Measurements from ENCODE around the gene TMEM255A.

TMEM255A gene

GRCh38 chrX:120294651-120295050 is 16.6 kb downstream of the TMEM255A start:
- Mint-ChIP-seq H3K27ac (no peak overlapping the region), H3K4me3 (no peak overlapping the region), H3K36me3 (ENCODE audit: low read depth) (no peaks in the 10 kb centered on the region)

GRCh38 chrX:120293015-120293414 is 18.2 kb downstream of the TMEM255A start:
- H3K27ac Mint-ChIP-seq: no peak overlapping the region
- peaks cover 4% of the 10 kb centered on the region for H3K4me1 Mint-ChIP-seq (ENCODE audit: low read depth)
- H3K27me3 Mint-ChIP-seq: no peaks in the 10 kb centered on the region
- H3K4me3 Mint-ChIP-seq: no peak overlapping the region
- H3K9me3 Mint-ChIP-seq: no peaks in the 10 kb centered on the region
- H3K36me3 Mint-ChIP-seq (ENCODE audit: low read depth): no peaks in the 10 kb centered on the region

More at GRCh38 chrX:120294651-120295050, 16.6 kb downstream of the TMEM255A start:
- Mint-ChIP-seq H3K9me3 (no peaks in the 10 kb centered on the region), H3K4me1 (ENCODE audit: low read depth) (peaks cover 4% of the 10 kb centered on the region), H3K27me3 (no peaks in the 10 kb centered on the region)

GRCh38 chrX:120291211-120291610 is 20.1 kb downstream of the TMEM255A start:
- Mint-ChIP-seq H3K9me3 (no peaks in the 10 kb centered on the region), H3K36me3 (ENCODE audit: low read depth) (no peaks in the 10 kb centered on the region), H3K27ac (no peak overlapping the region), H3K4me1 (ENCODE audit: low read depth) (peaks cover 7% of the 10 kb centered on the region), H3K4me3 (no peak overlapping the region), H3K27me3 (no peaks in the 10 kb centered on the region)

GRCh38 chrX:120290107-120290506 is 21.2 kb downstream of the TMEM255A start:
- Mint-ChIP-seq H3K36me3 (ENCODE audit: low read depth) (no peaks in the 10 kb centered on the region), H3K9me3 (no peaks in the 10 kb centered on the region), H3K4me3 (no peak overlapping the region), H3K27ac (no peak overlapping the region), H3K4me1 (ENCODE audit: low read depth) (peaks cover 7% of the 10 kb centered on the region), H3K27me3 (no peaks in the 10 kb centered on the region)

GRCh38 chrX:120287513-120288112 is 23.6 kb downstream of the TMEM255A start:
- Mint-ChIP-seq H3K4me3 (no peak overlapping the region), H3K27me3 (no peaks in the 10 kb centered on the region), H3K27ac (no peak overlapping the region), H3K4me1 (ENCODE audit: low read depth) (peaks cover 3% of the 10 kb centered on the region), H3K36me3 (ENCODE audit: low read depth) (no peaks in the 10 kb centered on the region), H3K9me3 (no peaks in the 10 kb centered on the region)

- H3K27ac Mint-ChIP-seq: no peak overlapping the region
- no peaks in the 10 kb centered on the region for H3K9me3 Mint-ChIP-seq
- peaks cover 3% of the 10 kb centered on the region for H3K4me1 Mint-ChIP-seq (ENCODE audit: low read depth)
These were observed 24.3 kb downstream of the TMEM255A start for GRCh38 chrX:120286733-120287512.

GRCh38 chrX:120282697-120283096 is 28.6 kb downstream of the TMEM255A start:
- H3K27me3 Mint-ChIP-seq: no peaks in the 10 kb centered on the region
- no peak overlapping the region for H3K27ac Mint-ChIP-seq
- peaks cover 3% of the 10 kb centered on the region for H3K4me1 Mint-ChIP-seq (ENCODE audit: low read depth)
- H3K9me3 Mint-ChIP-seq: no peaks in the 10 kb centered on the region
- no peaks in the 10 kb centered on the region for H3K36me3 Mint-ChIP-seq (ENCODE audit: low read depth)
- no peak overlapping the region for H3K4me3 Mint-ChIP-seq

More at GRCh38 chrX:120286733-120287512, 24.3 kb downstream of the TMEM255A start:
- Mint-ChIP-seq H3K27me3 (no peaks in the 10 kb centered on the region), H3K36me3 (ENCODE audit: low read depth) (no peaks in the 10 kb centered on the region), H3K4me3 (no peak overlapping the region)

GRCh38 chrX:120281761-120282160 is 29.5 kb downstream of the TMEM255A start:
- no peaks in the 10 kb centered on the region for H3K27me3 Mint-ChIP-seq
- no peaks in the 10 kb centered on the region for H3K9me3 Mint-ChIP-seq
- no peaks in the 10 kb centered on the region for H3K36me3 Mint-ChIP-seq (ENCODE audit: low read depth)

GRCh38 chrX:120281021-120281624 is 30.1 kb downstream of the TMEM255A start:
- Mint-ChIP-seq H3K27ac (no peak overlapping the region), H3K4me3 (no peak overlapping the region), H3K36me3 (ENCODE audit: low read depth) (no peaks in the 10 kb centered on the region), H3K9me3 (no peaks in the 10 kb centered on the region), H3K27me3 (no peaks in the 10 kb centered on the region), H3K4me1 (ENCODE audit: low read depth) (no peaks in the 10 kb centered on the region)

More at GRCh38 chrX:120281761-120282160, 29.5 kb downstream of the TMEM255A start:
- H3K4me3 Mint-ChIP-seq: no peak overlapping the region
- H3K27ac Mint-ChIP-seq: no peak overlapping the region
- H3K4me1 Mint-ChIP-seq (ENCODE audit: low read depth): no peaks in the 10 kb centered on the region

- no peaks in the 10 kb centered on the region for H3K27me3 Mint-ChIP-seq
- H3K27ac Mint-ChIP-seq: no peak overlapping the region
- no peaks in the 10 kb centered on the region for H3K4me1 Mint-ChIP-seq (ENCODE audit: low read depth)
- H3K36me3 Mint-ChIP-seq (ENCODE audit: low read depth): no peaks in the 10 kb centered on the region
- no peaks in the 10 kb centered on the region for H3K9me3 Mint-ChIP-seq
- H3K4me3 Mint-ChIP-seq: no peak overlapping the region
These were observed 36.3 kb downstream of the TMEM255A start for GRCh38 chrX:120274958-120275357.

- H3K4me3 Mint-ChIP-seq: no peak overlapping the region
- H3K27ac Mint-ChIP-seq: no peak overlapping the region
- no peaks in the 10 kb centered on the region for H3K9me3 Mint-ChIP-seq
- H3K27me3 Mint-ChIP-seq: no peaks in the 10 kb centered on the region
- H3K36me3 Mint-ChIP-seq (ENCODE audit: low read depth): no peaks in the 10 kb centered on the region
- H3K4me1 Mint-ChIP-seq (ENCODE audit: low read depth): peaks cover 8% of the 10 kb centered on the region
These were observed 37.1 kb downstream of the TMEM255A start for GRCh38 chrX:120274145-120274544.

GRCh38 chrX:120271218-120271617 is 40.0 kb downstream of the TMEM255A start:
- no peak overlapping the region for H3K27ac Mint-ChIP-seq

GRCh38 chrX:120270567-120270966 is 40.7 kb downstream of the TMEM255A start:
- Mint-ChIP-seq H3K4me3 (no peak overlapping the region), H3K36me3 (ENCODE audit: low read depth) (no peaks in the 10 kb centered on the region), H3K4me1 (ENCODE audit: low read depth) (peaks cover 11% of the 10 kb centered on the region)

More at GRCh38 chrX:120271218-120271617, 40.0 kb downstream of the TMEM255A start:
- Mint-ChIP-seq H3K9me3 (no peaks in the 10 kb centered on the region), H3K27me3 (no peaks in the 10 kb centered on the region), H3K36me3 (ENCODE audit: low read depth) (no peaks in the 10 kb centered on the region), H3K4me1 (ENCODE audit: low read depth) (peaks cover 11% of the 10 kb centered on the region), H3K4me3 (no peak overlapping the region)

GRCh38 chrX:120269373-120270035 is 41.8 kb downstream of the TMEM255A start:
- Mint-ChIP-seq H3K4me1 (ENCODE audit: low read depth) (peaks cover 11% of the 10 kb centered on the region), H3K27me3 (no peaks in the 10 kb centered on the region), H3K9me3 (no peaks in the 10 kb centered on the region), H3K4me3 (no peak overlapping the region), H3K36me3 (ENCODE audit: low read depth) (no peaks in the 10 kb centered on the region), H3K27ac (peak overlapping the region; percentile 27)

More at GRCh38 chrX:120270567-120270966, 40.7 kb downstream of the TMEM255A start:
- Mint-ChIP-seq H3K27ac (no peak overlapping the region), H3K9me3 (no peaks in the 10 kb centered on the region), H3K27me3 (no peaks in the 10 kb centered on the region)

GRCh38 chrX:120264341-120264740 is 46.9 kb downstream of the TMEM255A start:
- Mint-ChIP-seq H3K27ac (no peak overlapping the region), H3K4me3 (no peak overlapping the region), H3K36me3 (ENCODE audit: low read depth) (no peaks in the 10 kb centered on the region), H3K9me3 (no peaks in the 10 kb centered on the region), H3K27me3 (no peaks in the 10 kb centered on the region), H3K4me1 (ENCODE audit: low read depth) (peaks cover 5% of the 10 kb centered on the region)

Measured in stimulated activated naive CD8-positive, alpha-beta T cell treated with anti-CD3 and anti-CD28 coated beads, Interleukin-15, Interleukin-2, amounts not matched to agents 100 ng/mL and 50 ng/mL, for 24 hours (primary cell).